OCI-LY3 (cell line): ENCODE data around the gene MUC15.
"Not testable (repeated sequence)": the region's sequence is repeated elsewhere in the genome, so short reads cannot be mapped to it uniquely, and the experiment has no call there.

Experiments
- H2AFZ ChIP-seq: fragments of 200-600, 300-600 bp; shearing (Covaris generic); 2 replicates; pipeline ENCODE4 v1.6.0; 2014; ENCODE audit warnings: antibody characterized with exemption, low read depth, low read length
- H3K27ac ChIP-seq: fragments of 200-600, 300-600 bp; sonication (generic); 2 replicates; pipeline ENCODE4 v1.5.1; 2014; ENCODE audit warnings: mild to moderate bottlenecking, low read length, moderate library complexity, mixed read lengths
- H3K27me3 ChIP-seq: fragments of 200-600, 300-600 bp; sonication (generic); 2 replicates; pipeline ENCODE4 v1.6.1; 2014; ENCODE audit warnings: low read depth, low read length, mixed read lengths
- H3K36me3 ChIP-seq: fragments of 200-600, 300-600 bp; sonication (generic); replicated peaks from 2 replicates; pipeline ENCODE3; 2014; ENCODE audit warnings: low read depth, low read length, mixed read lengths
- H3K4me1 ChIP-seq: fragments of 300-600, 200-600 bp; sonication (generic); 2 replicates; pipeline ENCODE4 v1.6.1; 2014; ENCODE audit warnings: low read length, mixed read lengths
- H3K4me2 ChIP-seq: fragments of 200-600, 300-600 bp; sonication (generic); 2 replicates; pipeline ENCODE4 v1.6.1; 2014; ENCODE audit warnings: low read length, mixed read lengths
- H3K4me3 ChIP-seq: fragments of 300-600, 200-600 bp; sonication (generic); 2 replicates; pipeline ENCODE4 v1.5.1; 2014; ENCODE audit warnings: antibody characterized with exemption, mild to moderate bottlenecking, low read length, moderate library complexity
- H3K79me2 ChIP-seq: fragments of 300-600, 200-600 bp; shearing (Covaris generic); 2 replicates; pipeline ENCODE4 v1.6.1; 2014; ENCODE audit warnings: mild to moderate bottlenecking, low read length, mixed read lengths
- H3K9ac ChIP-seq: fragments of 300-600, 200-600 bp; shearing (Covaris generic); 2 replicates; pipeline ENCODE4 v1.6.0; 2014; ENCODE audit warnings: mild to moderate bottlenecking, low read length, moderate library complexity
- H3K9me3 ChIP-seq: fragments of 200-600, 300-600 bp; shearing (Covaris generic); 2 replicates; pipeline ENCODE4 v1.6.1; 2014; ENCODE audit warnings: low read length, mixed read lengths; ENCODE audit not compliant: insufficient read depth
- H4K20me1 ChIP-seq: fragments of 200-600, 300-600 bp; sonication (generic); 2 replicates; pipeline ENCODE4 v1.6.1; 2016; ENCODE audit warnings: low read length, mixed read lengths; ENCODE audit not compliant: insufficient read depth
- CTCF ChIP-seq: fragments of 200-600, 300-600 bp; sonication (generic); IDR thresholded peaks from 2 replicates; pipeline ENCODE4 v1.5.1; 2014; ENCODE audit warnings: antibody characterized with exemption, low read length, low read depth
- EZH2phosphoT487 ChIP-seq: fragments of 200-600 bp; shearing (Covaris generic); IDR thresholded peaks from 2 replicates; pipeline ENCODE4 v1.6.1; 2018; ENCODE audit warnings: antibody characterized with exemption, mixed run types, low read depth

The MUC15 gene

GRCh38 chr11:26599876-26600434 lies 27.9 kb upstream of the MUC15 start:
- Histone ChIP-seq H3K4me2 (no peak overlapping the region), H3K9me3 (no peaks in the 10 kb centered on the region), H3K36me3 (no peaks in the 10 kb centered on the region), H3K79me2 (no peaks in the 10 kb centered on the region), H2AFZ (no peak overlapping the region), H3K4me1 (no peaks in the 10 kb centered on the region), H3K9ac (no peak overlapping the region), H3K27me3 (no peaks in the 10 kb centered on the region), H3K4me3 (no peak overlapping the region), H4K20me1 (no peaks in the 10 kb centered on the region), H3K27ac (no peak overlapping the region)
- no peak for TF ChIP-seq EZH2phosphoT487

- H3K79me2 ChIP-seq: no peaks in the 10 kb centered on the region
- H3K4me3 ChIP-seq: no peak overlapping the region
- TF ChIP-seq CTCF (no peak), EZH2phosphoT487 (no peak)
- H3K27ac ChIP-seq: no peak overlapping the region
- H3K27me3 ChIP-seq: no peaks in the 10 kb centered on the region
- no peaks in the 10 kb centered on the region for H3K9me3 ChIP-seq
- H3K9ac ChIP-seq: no peak overlapping the region
- H3K4me2 ChIP-seq: no peak overlapping the region
- H3K4me1 ChIP-seq: no peaks in the 10 kb centered on the region
- no peak overlapping the region for H2AFZ ChIP-seq
- H4K20me1 ChIP-seq: no peaks in the 10 kb centered on the region
- no peaks in the 10 kb centered on the region for H3K36me3 ChIP-seq
Measured at GRCh38 chr11:26599425-26599824, 27.4 kb upstream of the MUC15 start.

GRCh38 chr11:26597899-26598298 lies 25.8 kb upstream of the MUC15 start:
- no peaks in the 10 kb centered on the region for H3K4me1 ChIP-seq

GRCh38 chr11:26597049-26597689 lies 25.1 kb upstream of the MUC15 start:
- H3K4me3 ChIP-seq, H3K4me2 ChIP-seq, H2AFZ ChIP-seq, H4K20me1 ChIP-seq, H3K79me2 ChIP-seq, H3K9me3 ChIP-seq, H3K4me1 ChIP-seq, H3K27ac ChIP-seq, H3K27me3 ChIP-seq, H3K9ac ChIP-seq, H3K36me3 ChIP-seq: not testable (repeated sequence)

More at GRCh38 chr11:26597899-26598298, 25.8 kb upstream of the MUC15 start:
- TF ChIP-seq CTCF: no peak
- TF ChIP-seq EZH2phosphoT487: no peak
- no peak overlapping the region for H3K9ac ChIP-seq
- no peaks in the 10 kb centered on the region for H3K79me2 ChIP-seq
- H3K4me3 ChIP-seq: no peak overlapping the region
- no peak overlapping the region for H2AFZ ChIP-seq
- no peaks in the 10 kb centered on the region for H3K36me3 ChIP-seq
- H3K9me3 ChIP-seq: no peaks in the 10 kb centered on the region
- H3K27ac ChIP-seq: no peak overlapping the region
- no peaks in the 10 kb centered on the region for H4K20me1 ChIP-seq
- no peak overlapping the region for H3K4me2 ChIP-seq
- no peaks in the 10 kb centered on the region for H3K27me3 ChIP-seq

- H3K4me2 ChIP-seq, H3K9me3 ChIP-seq, H3K27me3 ChIP-seq, H2AFZ ChIP-seq, H4K20me1 ChIP-seq, H3K79me2 ChIP-seq, H3K9ac ChIP-seq, H3K27ac ChIP-seq, H3K36me3 ChIP-seq, H3K4me3 ChIP-seq, H3K4me1 ChIP-seq: not testable (repeated sequence)
Measured at GRCh38 chr11:26595207-26595865, 23.3 kb upstream of the MUC15 start.
